ENCODE results near the gene TECR. TPM values are rescaled to one million over a fixed set of nuclear protein-coding genes. Genes with fewer than 3 reads are reported as not detected.

TECR gene
- total RNA-seq, 1 donor from 2014 or later, result 123 TPM

DNA sequence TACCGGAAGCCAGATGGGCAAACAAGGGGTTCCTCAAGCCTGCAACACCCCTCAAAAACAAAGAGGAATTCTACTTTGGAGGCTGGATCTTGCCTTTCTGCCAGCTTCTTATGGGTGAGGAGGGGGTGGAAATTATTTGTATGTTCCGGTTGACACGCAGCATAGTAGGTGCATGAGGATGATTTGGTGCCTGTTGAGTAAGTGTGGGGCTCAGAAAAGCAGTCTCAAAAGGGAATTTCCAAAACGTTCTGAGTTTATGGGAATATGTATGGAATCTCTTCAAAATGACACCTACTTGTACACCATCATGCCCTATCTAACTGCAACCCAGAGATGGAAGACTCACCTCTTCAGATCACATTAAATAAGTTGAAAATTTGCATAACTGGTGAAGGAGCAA is 3.0 kb upstream of the TECR start:
- TF ChIP-seq, protein P1, sequence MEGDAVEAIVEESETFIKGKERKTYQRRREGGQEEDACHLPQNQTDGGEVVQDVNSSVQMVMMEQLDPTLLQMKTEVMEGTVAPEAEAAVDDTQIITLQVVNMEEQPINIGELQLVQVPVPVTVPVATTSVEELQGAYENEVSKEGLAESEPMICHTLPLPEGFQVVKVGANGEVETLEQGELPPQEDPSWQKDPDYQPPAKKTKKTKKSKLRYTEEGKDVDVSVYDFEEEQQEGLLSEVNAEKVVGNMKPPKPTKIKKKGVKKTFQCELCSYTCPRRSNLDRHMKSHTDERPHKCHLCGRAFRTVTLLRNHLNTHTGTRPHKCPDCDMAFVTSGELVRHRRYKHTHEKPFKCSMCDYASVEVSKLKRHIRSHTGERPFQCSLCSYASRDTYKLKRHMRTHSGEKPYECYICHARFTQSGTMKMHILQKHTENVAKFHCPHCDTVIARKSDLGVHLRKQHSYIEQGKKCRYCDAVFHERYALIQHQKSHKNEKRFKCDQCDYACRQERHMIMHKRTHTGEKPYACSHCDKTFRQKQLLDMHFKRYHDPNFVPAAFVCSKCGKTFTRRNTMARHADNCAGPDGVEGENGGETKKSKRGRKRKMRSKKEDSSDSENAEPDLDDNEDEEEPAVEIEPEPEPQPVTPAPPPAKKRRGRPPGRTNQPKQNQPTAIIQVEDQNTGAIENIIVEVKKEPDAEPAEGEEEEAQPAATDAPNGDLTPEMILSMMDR (IDR thresholded peaks at IDR 0.05), result no peak
- no peak overlapping the region for H3K27ac ChIP-seq
- peaks cover 9% of the 10 kb centered on the region for H3K4me1 ChIP-seq
- H3K9me3 ChIP-seq, result no peaks in the 10 kb centered on the region
- no peaks in the 10 kb centered on the region for H3K27me3 ChIP-seq
- H3K36me3 ChIP-seq, result no peaks in the 10 kb centered on the region
- no peak overlapping the region for H3K4me3 ChIP-seq
- DNase-seq, result no peak
- intact Hi-C loops (cut with DNase I), result no loop called here
- ATAC-seq, result no peak

DNA sequence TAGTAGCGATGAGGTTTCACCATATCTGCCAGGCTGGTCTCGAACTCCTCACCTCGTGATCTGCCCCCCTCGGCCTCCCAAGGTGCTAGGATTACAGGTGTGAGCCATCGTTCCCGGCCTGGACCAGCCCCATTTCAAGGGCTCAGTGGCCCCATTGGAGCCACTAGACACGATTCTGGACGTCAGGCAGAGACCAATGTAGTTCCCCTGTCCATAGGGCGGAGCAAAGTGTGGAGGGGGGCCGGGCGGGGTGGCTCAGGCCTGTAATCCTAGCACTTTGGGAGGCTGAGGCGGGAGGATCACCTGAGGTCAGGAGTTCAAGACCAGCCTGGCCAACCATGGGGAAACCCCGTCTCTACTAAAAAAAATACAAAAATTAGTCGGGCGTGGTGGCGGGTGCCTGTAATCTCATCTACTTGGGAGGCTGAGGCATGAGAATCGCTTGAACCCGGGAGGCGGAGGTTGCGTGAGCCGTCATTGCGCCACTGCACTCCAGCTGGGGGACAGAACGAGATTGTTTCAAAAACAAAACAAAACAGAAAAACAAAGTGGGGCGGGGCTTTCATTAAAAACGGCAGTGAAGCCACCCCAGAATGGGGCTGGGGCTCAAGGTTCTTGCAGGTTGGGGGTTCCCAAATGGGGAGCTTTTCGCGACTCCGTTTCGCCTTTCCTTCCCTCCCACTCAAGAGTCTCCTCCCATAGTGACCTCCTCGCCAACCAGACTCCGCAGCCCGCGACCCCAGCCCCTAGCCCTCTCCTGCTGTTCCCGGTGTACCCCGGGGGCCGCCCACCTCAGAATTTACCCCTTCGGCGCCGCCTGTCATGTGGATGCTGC is 758 bp upstream of the TECR start:
- no peaks in the 10 kb centered on the region for H3K9me3 ChIP-seq
- peak overlapping the region; percentile 79 for H3K4me3 ChIP-seq
- TF ChIP-seq, protein P1 (IDR thresholded peaks at IDR 0.05), result no peak
- intact Hi-C loops (cut with DNase I), result no loop called here
- ATAC-seq, result no peak
- peak; percentile 72 for DNase-seq
- no peaks in the 10 kb centered on the region for H3K27me3 ChIP-seq
- H3K4me1 ChIP-seq, result peaks cover 9% of the 10 kb centered on the region
- H3K36me3 ChIP-seq, result no peaks in the 10 kb centered on the region
- peak overlapping the region; percentile 66 for H3K27ac ChIP-seq

DNA sequence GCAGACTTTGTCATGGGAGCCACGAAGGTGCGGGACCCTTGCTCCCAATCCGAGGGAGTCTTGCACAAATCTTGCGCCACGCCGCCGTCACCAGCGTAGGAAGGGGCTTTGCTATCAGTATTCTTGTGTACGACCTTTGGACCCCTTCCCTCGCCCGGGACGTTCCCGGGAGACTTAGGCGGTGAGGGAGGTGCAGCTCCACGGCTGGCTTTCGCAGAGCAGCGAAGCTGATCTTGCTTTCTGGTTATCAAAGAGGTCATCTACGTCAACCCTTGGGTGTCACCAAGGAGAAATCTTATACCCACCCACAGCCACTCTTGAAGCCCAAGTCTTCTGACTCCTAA is 583 bp downstream of the TECR start:
- H3K9me3 ChIP-seq, result no peaks in the 10 kb centered on the region
- no peaks in the 10 kb centered on the region for H3K36me3 ChIP-seq
- H3K27ac ChIP-seq, result peak overlapping the region; percentile 82
- no peaks in the 10 kb centered on the region for H3K27me3 ChIP-seq
- ATAC-seq (peak; percentile 1), DNase-seq (peak; percentile 88)
- intact Hi-C loops (cut with DNase I), result no loop called here
- H3K4me3 ChIP-seq, result peak overlapping the region; percentile 79
- TF ChIP-seq, protein P1 (IDR thresholded peaks at IDR 0.05), result no peak
- peaks cover 9% of the 10 kb centered on the region for H3K4me1 ChIP-seq

DNA sequence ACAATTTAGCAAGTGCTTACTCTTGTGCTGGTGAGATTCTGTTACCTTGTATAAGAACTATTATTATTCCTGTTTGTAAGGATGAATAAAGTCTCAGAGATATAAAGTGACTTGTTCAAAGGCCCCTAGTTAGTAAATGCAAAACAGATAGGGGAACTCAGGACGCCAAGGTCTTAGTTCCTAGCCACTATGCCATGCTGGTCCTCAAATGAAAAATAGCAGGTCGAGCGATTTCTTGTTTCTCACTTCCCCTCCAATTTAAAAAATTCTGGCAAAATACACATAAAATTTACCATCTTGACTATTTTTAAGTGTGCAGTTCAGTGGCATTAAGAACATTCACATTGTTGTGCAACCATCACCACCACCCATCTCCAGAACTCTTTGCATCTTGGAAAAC is 1.1 kb downstream of the TECR start:
- no peak for DNase-seq
- ATAC-seq, result no peak
- Histone ChIP-seq H3K4me3 (peak overlapping the region; percentile 79), H3K36me3 (no peaks in the 10 kb centered on the region), H3K27me3 (no peaks in the 10 kb centered on the region), H3K9me3 (no peaks in the 10 kb centered on the region), H3K4me1 (peaks cover 9% of the 10 kb centered on the region), H3K27ac (peak overlapping the region; percentile 82)
- TF ChIP-seq, protein P1 (IDR thresholded peaks at IDR 0.05), result no peak
- intact Hi-C loops (cut with DNase I), result no loop called here

DNA sequence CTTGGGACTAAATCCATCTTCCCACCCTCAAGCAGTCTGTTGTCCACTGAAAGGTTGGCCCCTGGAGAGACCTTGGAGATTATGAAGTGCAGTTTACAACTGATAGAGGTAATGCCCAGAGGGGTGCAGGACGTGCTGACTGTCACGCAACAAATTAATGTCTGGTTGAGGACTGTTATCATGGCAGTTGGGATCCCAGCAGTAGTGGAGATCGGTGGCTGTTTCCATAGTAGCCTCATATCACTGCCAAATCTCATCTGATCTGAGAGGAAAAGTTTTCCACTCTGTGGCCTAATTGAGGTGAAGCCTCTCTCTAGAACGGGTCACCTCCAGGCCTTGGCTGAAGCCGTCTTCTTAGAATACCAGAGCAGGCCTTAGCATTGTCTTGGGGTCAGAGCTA is 4.1 kb downstream of the TECR start:
- no peak overlapping the region for H3K4me3 ChIP-seq
- no peak overlapping the region for H3K27ac ChIP-seq
- H3K27me3 ChIP-seq, result no peaks in the 10 kb centered on the region
- peaks cover 13% of the 10 kb centered on the region for H3K4me1 ChIP-seq
- DNase-seq (no peak), ATAC-seq (no peak)
- no peaks in the 10 kb centered on the region for H3K36me3 ChIP-seq
- TF ChIP-seq, protein P1 (IDR thresholded peaks at IDR 0.05), result no peak
- intact Hi-C loops (cut with DNase I), result no loop called here
- no peaks in the 10 kb centered on the region for H3K9me3 ChIP-seq
